HG03045 (cell line): ENCODE data around the gene RPS15A.
"Not testable (repeated sequence)": the region's sequence is repeated elsewhere in the genome, so short reads cannot be mapped to it uniquely, and the experiment has no call there.

ENCODE experiments used
- ATAC-seq: cut with Tn5 transposase; IDR thresholded peaks from one replicate; pipeline ENCODE4 v1.9.1; 2021; ENCODE audit warnings: mild to moderate bottlenecking, moderate library complexity; ENCODE audit not compliant: unreplicated experiment

The RPS15A gene

GRCh38 chr16:18799500-18799899 lies 9.4 kb upstream of the RPS15A start:
- ATAC-seq: no peak

- no peak for ATAC-seq
These were observed 7.6 kb upstream of the RPS15A start for GRCh38 chr16:18797746-18798145.

DNA sequence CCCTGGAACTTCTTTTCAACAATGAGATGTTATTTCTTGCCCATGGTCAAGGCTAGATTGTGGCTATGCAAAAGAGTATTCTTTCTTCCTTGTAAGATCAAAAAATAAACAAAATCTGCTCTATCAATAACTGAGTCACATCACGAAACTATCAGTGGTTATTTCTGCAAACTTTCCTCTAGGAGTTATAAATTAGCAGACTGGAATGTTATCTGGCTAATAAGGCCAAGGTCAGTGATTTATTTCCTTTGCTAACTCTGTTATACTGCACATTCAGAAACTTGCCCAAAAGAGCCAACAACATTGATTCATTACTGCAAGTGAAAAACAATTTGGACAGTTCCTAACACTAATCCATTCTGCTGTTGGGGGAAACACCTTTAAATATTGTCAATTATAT lies 6.2 kb upstream of the RPS15A start:
- no peak for ATAC-seq

DNA sequence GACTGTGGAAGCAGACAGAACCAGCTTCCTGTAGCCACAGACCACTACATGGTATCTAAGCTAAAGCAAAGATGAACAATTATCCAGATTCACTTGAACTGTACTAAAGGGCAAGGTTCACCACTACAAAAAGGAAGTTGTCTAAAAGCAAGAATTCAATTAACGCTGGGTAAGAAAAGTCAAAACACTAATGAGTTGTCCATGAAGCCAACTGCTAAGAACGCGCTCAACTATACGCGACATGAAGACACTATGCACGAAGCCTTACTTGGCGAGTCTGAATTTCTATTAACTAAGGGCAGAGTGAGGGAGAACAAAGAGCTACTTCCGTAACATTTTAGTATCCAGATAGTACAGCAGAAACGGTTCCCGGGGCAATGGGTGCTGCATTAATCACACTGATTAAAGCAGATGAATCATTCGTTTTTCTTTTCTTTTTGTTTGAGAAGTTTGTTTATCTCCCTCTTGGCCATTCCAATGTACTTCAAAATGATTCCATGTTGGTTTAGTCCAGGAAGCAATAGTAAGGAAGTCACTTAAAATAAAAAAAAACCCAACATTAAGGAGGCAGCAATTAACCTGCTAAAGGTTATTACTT lies 2.8 kb upstream of the RPS15A start:
- no peak for ATAC-seq

DNA sequence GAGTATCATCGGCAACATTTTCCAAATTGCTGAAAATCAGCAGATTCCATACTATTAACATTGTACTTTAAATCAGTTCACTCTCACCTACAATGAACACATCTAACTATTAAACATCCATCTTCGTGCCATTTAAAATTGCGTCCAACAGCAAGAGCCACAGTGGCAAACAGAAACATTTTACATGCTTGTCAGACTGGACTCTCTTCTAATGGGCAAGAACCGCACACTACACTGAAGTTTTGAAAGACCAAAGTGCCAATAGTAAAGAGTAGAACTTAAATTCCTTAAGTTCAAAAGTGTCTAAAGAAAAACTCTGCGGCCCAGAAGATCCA lies 652 bp downstream of the RPS15A start:
- ATAC-seq: no peak

GRCh38 chr16:18788828-18789514 lies 1.2 kb downstream of the RPS15A start:
- no peak for ATAC-seq

DNA sequence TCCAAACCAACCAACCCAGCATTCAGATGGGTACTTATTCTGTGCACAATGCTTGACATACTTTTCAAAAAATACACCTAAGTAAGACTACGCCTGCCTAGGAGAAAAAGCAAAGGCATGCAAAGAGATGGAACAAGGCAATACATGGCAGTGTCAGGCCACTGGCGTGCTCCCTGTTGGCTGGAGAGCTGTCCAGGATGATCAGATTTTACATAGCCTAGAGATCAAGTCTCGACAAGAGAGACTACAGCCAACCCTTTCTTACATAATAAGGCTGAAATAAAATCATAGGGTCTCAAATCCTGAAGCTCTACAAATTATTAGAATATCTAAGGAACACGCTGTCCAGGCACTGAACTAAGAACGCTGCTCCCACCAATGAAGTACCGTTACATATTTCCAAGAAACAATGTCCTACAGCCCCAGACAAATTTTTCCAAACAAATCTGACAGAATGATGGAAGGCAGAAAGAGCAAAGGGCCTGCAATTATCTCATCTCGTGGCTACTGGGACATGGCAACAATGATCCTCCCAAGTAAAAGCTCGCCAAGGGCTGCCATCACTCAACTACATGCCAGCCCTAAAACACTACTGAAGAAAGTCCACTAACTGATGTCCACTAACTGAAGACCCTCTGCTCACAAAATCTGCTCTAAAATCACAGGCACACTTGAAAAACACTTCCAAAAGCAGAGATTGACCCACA lies 5.1 kb downstream of the RPS15A start:
- no peak for ATAC-seq

DNA sequence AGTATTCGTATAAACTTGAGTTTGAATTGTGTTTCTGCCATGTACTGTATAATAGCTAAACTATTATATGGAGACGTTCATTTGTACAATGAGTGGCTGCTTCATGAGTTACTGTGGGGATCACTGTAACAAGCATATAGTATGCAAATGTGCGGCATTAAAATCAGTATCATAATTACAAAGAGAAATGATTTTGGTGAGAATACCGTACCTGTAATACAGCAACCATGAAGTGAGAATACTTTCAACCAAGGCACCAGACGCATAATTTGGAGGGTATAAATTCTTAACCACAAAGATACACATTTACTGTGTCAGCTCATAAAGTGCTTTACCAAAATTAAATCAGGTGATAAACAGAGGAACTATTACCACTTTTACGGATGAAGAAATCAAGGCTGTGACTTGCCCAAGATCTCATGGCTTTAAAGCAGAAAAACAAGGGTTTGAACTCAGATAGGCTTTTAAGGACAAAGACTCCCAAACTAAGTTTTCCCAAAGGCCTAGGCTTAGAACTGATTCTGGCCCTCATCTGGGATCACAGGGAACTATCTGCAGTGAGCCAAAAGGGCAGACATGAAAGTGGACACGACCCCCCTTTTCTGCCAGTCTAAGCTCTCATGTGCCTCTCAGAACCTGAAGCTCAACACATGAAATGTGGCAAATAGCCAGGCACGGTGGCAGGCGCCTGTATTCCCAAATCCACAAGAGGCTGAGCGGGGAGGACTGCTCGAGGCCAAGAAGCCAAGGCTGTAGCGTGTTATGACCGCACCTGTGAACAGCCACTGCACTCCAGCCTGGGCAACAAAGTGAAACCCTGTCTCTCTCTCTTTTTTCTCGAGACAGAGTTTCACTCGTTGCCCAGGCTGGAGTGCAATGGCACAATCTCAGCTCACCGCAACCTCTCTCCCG lies 6.4 kb downstream of the RPS15A start:
- no peak for ATAC-seq

- ATAC-seq: no peak
These were observed 7.3 kb downstream of the RPS15A start for GRCh38 chr16:18782697-18783429.

- not testable (repeated sequence) for ATAC-seq
These were observed 8.9 kb downstream of the RPS15A start for GRCh38 chr16:18781232-18781631.

- ATAC-seq: not testable (repeated sequence)
These were observed 9.6 kb downstream of the RPS15A start for GRCh38 chr16:18780460-18781026.

DNA sequence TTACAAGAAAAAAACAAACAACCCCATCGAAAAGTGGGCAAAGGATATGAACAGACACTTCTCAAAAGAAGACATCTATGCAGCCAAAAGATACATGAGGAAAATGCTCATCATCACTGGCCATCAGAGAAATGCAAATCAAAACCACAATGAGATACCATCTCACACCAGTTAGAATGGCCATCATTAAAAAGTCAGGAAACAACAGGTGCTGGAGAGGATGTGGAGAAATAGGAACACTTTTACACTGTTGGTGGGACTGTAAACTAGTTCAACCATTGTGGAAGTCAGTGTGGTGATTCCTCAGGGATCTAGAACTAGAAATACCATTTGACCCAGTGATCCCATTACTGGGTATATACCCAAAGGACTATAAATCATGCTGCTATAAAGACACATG lies 12.5 kb downstream of the RPS15A start:
- not testable (repeated sequence) for ATAC-seq

GRCh38 chr16:18776334-18776733 lies 13.8 kb downstream of the RPS15A start:
- not testable (repeated sequence) for ATAC-seq

DNA sequence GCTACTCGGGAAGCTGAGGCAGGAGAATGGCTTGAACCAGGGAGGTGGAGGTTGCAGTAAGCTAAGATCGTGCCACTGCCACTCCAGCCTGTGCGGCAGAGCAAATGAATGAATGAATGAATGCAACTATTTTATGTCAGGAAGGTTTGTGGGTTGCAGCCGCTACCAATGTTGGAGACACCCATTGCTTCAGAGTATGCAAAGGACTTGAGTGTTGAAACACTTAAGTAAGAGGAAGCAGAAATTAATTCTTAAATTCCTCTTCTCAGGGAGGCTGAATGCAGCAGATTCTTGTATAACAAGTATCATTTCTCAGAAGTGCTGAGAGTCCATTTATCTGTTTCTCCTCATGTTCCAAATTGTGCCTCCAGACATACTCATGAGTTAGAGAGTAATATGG lies 15.5 kb downstream of the RPS15A start:
- ATAC-seq: not testable (repeated sequence)

DNA sequence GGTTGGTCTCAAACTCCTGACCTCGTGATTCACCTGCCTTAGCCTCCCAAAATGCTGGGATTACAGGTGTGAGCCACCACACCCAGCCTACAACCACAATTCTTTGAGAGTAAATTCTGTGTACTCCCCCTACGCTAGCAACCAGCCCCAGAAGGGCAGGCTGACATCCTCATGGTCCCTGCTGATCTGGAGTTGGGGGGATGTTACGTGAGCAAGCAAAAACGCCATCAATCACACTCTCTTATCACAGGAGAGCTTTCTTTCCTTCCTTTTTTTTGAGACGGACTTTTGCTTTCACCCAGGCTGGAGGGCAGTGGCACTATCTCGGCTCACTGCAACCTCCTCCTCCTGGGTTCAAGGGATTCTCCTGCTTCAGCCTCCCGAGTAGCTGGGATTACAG lies 18.0 kb downstream of the RPS15A start:
- ATAC-seq: not testable (repeated sequence)

DNA sequence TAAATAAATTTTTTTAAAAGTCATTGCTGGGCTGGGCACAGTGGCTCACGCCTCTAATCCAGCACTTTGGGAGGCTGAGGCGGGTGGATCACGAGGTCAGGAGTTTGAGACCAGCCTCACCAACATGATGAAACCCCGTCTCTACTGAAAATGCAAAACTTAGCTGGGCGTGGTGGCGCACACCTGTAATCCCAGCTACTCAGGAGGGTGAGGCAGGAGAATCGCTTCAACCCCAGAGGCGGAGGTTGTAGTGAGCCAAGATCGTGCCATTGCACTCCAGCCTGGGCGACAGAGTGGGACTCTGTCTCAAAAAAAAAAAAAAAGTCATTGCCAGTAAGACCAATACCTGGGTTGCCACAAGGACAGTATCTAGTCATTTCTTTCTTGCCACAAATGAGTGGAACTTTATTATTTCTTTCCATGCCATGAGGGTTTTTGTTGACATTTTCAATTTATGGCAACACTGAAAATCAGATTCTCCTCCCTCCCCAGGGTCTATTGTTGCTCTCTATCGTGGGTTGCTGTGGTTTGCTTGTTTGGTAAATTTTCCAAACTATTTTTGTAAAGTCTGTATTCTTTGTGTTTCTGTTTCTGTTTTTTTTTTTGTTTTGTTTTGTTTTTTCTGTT lies 19.7 kb downstream of the RPS15A start:
- not testable (repeated sequence) for ATAC-seq

DNA sequence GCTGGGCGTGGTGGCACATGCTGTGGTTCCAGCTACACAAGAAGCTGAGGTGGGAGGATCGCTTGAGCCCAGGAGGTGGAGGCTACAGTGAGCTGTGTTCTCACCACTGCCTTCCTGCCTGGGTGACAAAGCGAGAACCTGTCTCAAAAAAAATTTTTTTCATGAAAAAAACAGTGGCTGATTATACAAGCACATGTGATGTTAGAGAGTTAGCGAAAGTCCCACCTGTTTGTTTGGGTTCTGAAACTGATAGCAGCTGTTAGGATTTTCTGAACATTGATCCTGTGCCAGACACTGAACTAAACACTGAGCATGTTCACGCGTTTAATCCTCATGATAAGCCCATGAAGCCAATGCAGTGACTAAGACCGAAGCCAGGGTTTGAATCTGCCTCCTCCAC lies 22.9 kb downstream of the RPS15A start:
- peak; percentile 51 for ATAC-seq

- ATAC-seq: peak; percentile 66
These were observed 27.4 kb downstream of the RPS15A start for GRCh38 chr16:18762713-18763112.

DNA sequence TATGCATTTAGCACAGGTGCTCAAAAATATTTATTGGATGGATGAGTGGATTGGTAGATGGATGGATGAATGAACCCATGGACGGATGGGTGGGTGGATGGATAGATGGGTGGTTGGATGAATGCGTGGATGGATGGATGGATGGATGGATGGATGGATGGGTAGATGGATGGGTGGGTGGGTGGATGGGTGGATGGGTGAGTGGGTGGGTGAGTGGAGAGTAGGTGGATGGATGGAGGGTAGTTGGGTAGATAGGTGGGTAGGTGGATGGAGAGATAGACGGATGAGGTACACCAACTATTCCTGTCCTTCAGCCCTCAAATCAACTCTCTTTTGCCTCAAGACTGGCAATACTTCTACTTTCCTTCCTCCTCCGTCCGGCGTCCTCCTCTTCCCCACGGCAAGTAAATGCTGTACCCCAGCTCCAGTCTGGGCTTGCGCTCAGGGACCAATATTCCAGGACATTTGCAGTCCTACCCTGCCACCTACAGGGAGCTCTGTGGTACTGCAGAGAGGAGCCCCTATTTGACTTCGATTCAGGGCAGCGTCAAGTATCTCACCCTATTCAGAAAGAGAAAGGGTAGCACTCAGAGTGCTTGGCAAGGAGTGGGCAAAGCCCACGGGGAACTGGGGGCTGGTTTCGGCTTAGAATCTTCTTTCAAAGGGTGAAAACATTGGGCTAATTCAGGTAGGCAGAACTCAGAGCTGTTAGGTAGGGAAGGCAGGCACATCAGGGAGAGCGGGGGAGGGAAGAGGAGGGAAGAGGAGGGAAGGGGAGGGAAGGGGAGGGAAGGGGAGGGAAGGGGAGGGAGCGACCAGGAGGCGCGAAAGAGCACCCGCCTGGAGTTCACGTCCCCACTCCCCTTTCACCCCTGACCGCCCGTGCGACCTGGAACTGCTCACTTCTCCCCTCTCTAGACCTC lies 30.3 kb downstream of the RPS15A start:
- ATAC-seq: not testable (repeated sequence)
